GM21423 (cell line): ENCODE measurements around the gene GABRG3.
A peak's percentile ranks its signal among the peaks of the same experiment; 100 is the strongest.
"Not testable (repeated sequence)": the region's sequence is repeated elsewhere in the genome, so short reads cannot be mapped to it uniquely, and the experiment has no call there.

Source experiments
- ATAC-seq: cut with Tn5 transposase; IDR thresholded peaks from one replicate; pipeline ENCODE4 v1.9.1; 2021; ENCODE audit warnings: mild to moderate bottlenecking, moderate library complexity; ENCODE audit not compliant: unreplicated experiment

Gene GABRG3

GRCh38 chr15:26985050-26985449, 14.1 kb downstream of the GABRG3 start:
- ATAC-seq = no peak

GRCh38 chr15:26996250-26996649, 25.3 kb downstream of the GABRG3 start:
- no peak for ATAC-seq

GRCh38 chr15:27003003-27003402, 32.0 kb downstream of the GABRG3 start:
- not testable (repeated sequence) for ATAC-seq

GRCh38 chr15:27004226-27004625, 33.2 kb downstream of the GABRG3 start:
- ATAC-seq = not testable (repeated sequence)

GRCh38 chr15:27017168-27017809, 46.3 kb downstream of the GABRG3 start:
- ATAC-seq = peak; percentile 93

- ATAC-seq = no peak
These were observed 48.7 kb downstream of the GABRG3 start for GRCh38 chr15:27019687-27020086.

GRCh38 chr15:27025481-27025966, 54.5 kb downstream of the GABRG3 start:
- no peak for ATAC-seq

GRCh38 chr15:27027229-27027628, 56.2 kb downstream of the GABRG3 start:
- no peak for ATAC-seq

- no peak for ATAC-seq
These were observed 58.0 kb downstream of the GABRG3 start for GRCh38 chr15:27028858-27029477.

- ATAC-seq = no peak
These were observed 65.2 kb downstream of the GABRG3 start for GRCh38 chr15:27036210-27036609.

- no peak for ATAC-seq
These were observed 66.5 kb downstream of the GABRG3 start for GRCh38 chr15:27037501-27037900.

- no peak for ATAC-seq
These were observed 68.2 kb downstream of the GABRG3 start for GRCh38 chr15:27039152-27039551.

- ATAC-seq = no peak
These were observed 71.2 kb downstream of the GABRG3 start for GRCh38 chr15:27042230-27042629.

GRCh38 chr15:27042646-27043045, 71.7 kb downstream of the GABRG3 start:
- ATAC-seq = no peak

- no peak for ATAC-seq
These were observed 72.8 kb downstream of the GABRG3 start for GRCh38 chr15:27043770-27044169.

GRCh38 chr15:27045796-27046195, 74.8 kb downstream of the GABRG3 start:
- ATAC-seq = no peak

GRCh38 chr15:27046880-27047279, 75.9 kb downstream of the GABRG3 start:
- ATAC-seq = no peak

GRCh38 chr15:27050163-27050562, 79.2 kb downstream of the GABRG3 start:
- no peak for ATAC-seq

- no peak for ATAC-seq
These were observed 83.4 kb downstream of the GABRG3 start for GRCh38 chr15:27054426-27054825.

- ATAC-seq = no peak
These were observed 87.1 kb downstream of the GABRG3 start for GRCh38 chr15:27057904-27058645.

GRCh38 chr15:27058939-27059338, 88.0 kb downstream of the GABRG3 start:
- no peak for ATAC-seq
